T-helper 1 cell treated with Interleukin-12 subunit alpha and Interleukin-12 subunit beta and Interleukin-4 antibody, amounts not matched to agents 30 μg/mL and 1 μg/mL, for 36 hours (primary cell): ENCODE results near the gene AGO1.

Source experiments
- H3K27ac Mint-ChIP-seq: one replicate; pipeline ENCODE4 v1.8.0; 2021; ENCODE audit warnings: mild to moderate bottlenecking, mixed read lengths
- H3K27me3 Mint-ChIP-seq: one replicate; pipeline ENCODE4 v1.8.0; 2021; ENCODE audit warnings: low read depth, mixed read lengths
- H3K36me3 Mint-ChIP-seq: one replicate; pipeline ENCODE4 v1.8.0; 2021; ENCODE audit warnings: low read depth, mixed read lengths
- H3K4me1 Mint-ChIP-seq: one replicate; pipeline ENCODE4 v1.8.0; 2021; ENCODE audit warnings: low read depth, mixed read lengths
- H3K4me3 Mint-ChIP-seq: one replicate; pipeline ENCODE4 v1.8.0; 2021; ENCODE audit warnings: mild to moderate bottlenecking, moderate library complexity, mixed read lengths
- H3K9me3 Mint-ChIP-seq: one replicate; pipeline ENCODE4 v1.8.0; 2021; ENCODE audit warnings: mixed read lengths

The AGO1 gene

GRCh38 chr1:35882945-35883634 lies at the start of gene AGO1:
Gene AGO1 (plus strand): TSS chr1:35883209. CDS start chr1:35883422, 213 bp downstream.
- Mint-ChIP-seq H3K27me3 (peaks cover 7% of the 10 kb centered on the region), H3K9me3 (no peaks in the 10 kb centered on the region), H3K27ac (peak within 1 kb of the TSS; percentile 75), H3K4me1 (peaks cover 35% of the 10 kb centered on the region), H3K36me3 (peaks cover 2% of the 10 kb centered on the region), H3K4me3 (peak within 1 kb of the TSS; percentile 93)

DNA sequence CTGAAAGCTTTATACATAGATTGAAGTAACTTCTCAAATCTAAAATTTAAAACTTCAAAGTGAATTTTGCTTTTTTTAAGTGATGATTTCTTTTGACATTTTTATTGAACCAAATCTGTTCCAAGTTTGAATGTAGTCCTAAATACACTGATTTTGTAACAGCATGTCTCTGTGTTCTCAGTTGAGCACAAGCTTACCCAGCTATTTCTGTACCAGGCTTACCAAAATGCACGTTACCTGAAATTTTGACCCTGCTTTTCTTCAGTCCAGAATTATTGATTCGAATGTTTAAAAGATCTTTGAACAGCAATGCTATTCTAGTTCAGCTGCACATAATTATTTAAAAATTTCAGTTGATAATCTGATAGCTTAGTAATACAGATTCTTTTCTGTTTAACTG lies 49.6 kb upstream of the AGO1 start:
- Mint-ChIP-seq H3K4me3 (no peak overlapping the region), H3K27ac (no peak overlapping the region), H3K9me3 (no peaks in the 10 kb centered on the region), H3K27me3 (no peaks in the 10 kb centered on the region), H3K4me1 (no peaks in the 10 kb centered on the region), H3K36me3 (peaks cover 46% of the 10 kb centered on the region)

DNA sequence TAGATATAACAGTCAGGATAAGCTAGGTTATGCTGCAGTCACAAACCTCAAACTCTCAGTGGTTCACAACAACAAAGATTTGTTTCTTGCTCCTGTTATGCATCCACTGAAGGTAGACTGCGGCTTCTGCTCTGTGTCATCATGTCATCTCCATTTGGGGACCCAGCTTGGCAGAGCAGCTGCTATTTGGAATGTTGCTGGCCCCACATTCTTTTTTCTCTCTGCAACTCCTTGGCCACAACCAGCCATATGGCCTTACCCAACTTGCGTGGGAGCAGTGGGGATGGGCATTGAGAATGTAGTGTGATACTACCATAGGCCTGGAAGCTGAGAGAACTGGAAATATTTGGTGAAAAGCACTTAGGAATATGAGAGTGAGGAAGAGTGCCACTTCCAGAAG lies 48.8 kb upstream of the AGO1 start:
- Mint-ChIP-seq H3K36me3 (peaks cover 44% of the 10 kb centered on the region), H3K27ac (no peak overlapping the region), H3K27me3 (no peaks in the 10 kb centered on the region), H3K9me3 (no peaks in the 10 kb centered on the region), H3K4me1 (no peaks in the 10 kb centered on the region), H3K4me3 (no peak overlapping the region)

GRCh38 chr1:35835398-35835797 lies 47.6 kb upstream of the AGO1 start:
- H3K27me3 Mint-ChIP-seq = no peaks in the 10 kb centered on the region
- H3K36me3 Mint-ChIP-seq = peaks cover 41% of the 10 kb centered on the region
- no peaks in the 10 kb centered on the region for H3K4me1 Mint-ChIP-seq
- no peaks in the 10 kb centered on the region for H3K9me3 Mint-ChIP-seq
- H3K27ac Mint-ChIP-seq = no peak overlapping the region
- no peak overlapping the region for H3K4me3 Mint-ChIP-seq

GRCh38 chr1:35836734-35837133 lies 46.3 kb upstream of the AGO1 start:
- Mint-ChIP-seq H3K36me3 (peaks cover 43% of the 10 kb centered on the region), H3K9me3 (no peaks in the 10 kb centered on the region), H3K4me1 (no peaks in the 10 kb centered on the region), H3K27me3 (no peaks in the 10 kb centered on the region), H3K4me3 (no peak overlapping the region), H3K27ac (no peak overlapping the region)

- Mint-ChIP-seq H3K4me1 (no peaks in the 10 kb centered on the region), H3K27me3 (no peaks in the 10 kb centered on the region), H3K4me3 (no peak overlapping the region), H3K36me3 (peaks cover 43% of the 10 kb centered on the region), H3K27ac (no peak overlapping the region), H3K9me3 (no peaks in the 10 kb centered on the region)
Observed at GRCh38 chr1:35838693-35839245, 44.2 kb upstream of the AGO1 start.

DNA sequence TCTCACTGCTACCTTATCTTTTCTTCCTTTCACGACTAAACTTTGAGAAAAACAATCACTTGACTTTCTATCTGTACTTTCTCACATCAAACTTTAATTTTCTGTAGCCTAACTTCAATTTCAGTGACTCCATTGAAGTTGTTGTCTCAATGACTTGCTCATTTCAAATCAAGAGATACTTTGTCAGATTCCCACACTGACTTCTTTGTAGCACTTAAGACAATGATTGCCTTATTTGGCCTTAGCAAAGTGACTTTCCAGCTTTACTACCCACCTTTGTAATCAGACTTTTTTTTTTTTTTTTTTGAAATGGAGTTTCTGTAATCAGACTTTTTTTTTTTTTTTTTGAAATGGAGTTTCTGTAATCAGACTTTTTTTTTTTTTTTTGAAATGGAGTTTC lies 38.2 kb upstream of the AGO1 start:
- no peaks in the 10 kb centered on the region for H3K4me1 Mint-ChIP-seq
- H3K9me3 Mint-ChIP-seq = no peaks in the 10 kb centered on the region
- H3K27ac Mint-ChIP-seq = no peak overlapping the region
- no peaks in the 10 kb centered on the region for H3K27me3 Mint-ChIP-seq
- peaks cover 25% of the 10 kb centered on the region for H3K36me3 Mint-ChIP-seq
- H3K4me3 Mint-ChIP-seq = no peak overlapping the region

DNA sequence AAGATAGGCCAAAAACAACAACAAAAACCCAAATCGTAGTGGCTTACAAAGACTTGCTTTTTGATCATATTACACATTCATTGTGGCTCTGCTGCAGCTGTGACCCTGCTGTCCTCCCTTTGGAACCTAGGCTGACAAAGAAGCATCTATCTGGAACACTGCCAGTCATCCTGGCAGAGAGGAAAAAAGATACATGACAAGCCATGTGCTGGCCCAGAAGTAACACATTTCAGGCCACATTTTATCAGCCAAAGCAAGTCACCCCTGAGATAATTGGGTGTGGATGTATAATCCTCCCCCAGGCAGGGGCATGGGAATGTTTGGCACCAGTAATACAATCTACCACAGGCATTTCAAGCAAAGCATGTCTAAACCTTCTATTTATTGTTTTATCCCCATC lies 37.2 kb upstream of the AGO1 start:
- Mint-ChIP-seq H3K4me3 (no peak overlapping the region), H3K4me1 (no peaks in the 10 kb centered on the region), H3K36me3 (peaks cover 25% of the 10 kb centered on the region), H3K27me3 (no peaks in the 10 kb centered on the region), H3K9me3 (no peaks in the 10 kb centered on the region), H3K27ac (no peak overlapping the region)

GRCh38 chr1:35847935-35848565 lies 35.0 kb upstream of the AGO1 start:
- H3K27me3 Mint-ChIP-seq = no peaks in the 10 kb centered on the region
- peaks cover 20% of the 10 kb centered on the region for H3K36me3 Mint-ChIP-seq
- H3K4me3 Mint-ChIP-seq = no peak overlapping the region
- H3K4me1 Mint-ChIP-seq = no peaks in the 10 kb centered on the region
- H3K27ac Mint-ChIP-seq = no peak overlapping the region
- no peaks in the 10 kb centered on the region for H3K9me3 Mint-ChIP-seq

GRCh38 chr1:35850051-35850450 lies 33.0 kb upstream of the AGO1 start:
- Mint-ChIP-seq H3K27ac (no peak overlapping the region), H3K36me3 (peaks cover 21% of the 10 kb centered on the region), H3K4me3 (no peak overlapping the region), H3K9me3 (no peaks in the 10 kb centered on the region), H3K4me1 (no peaks in the 10 kb centered on the region), H3K27me3 (no peaks in the 10 kb centered on the region)

- Mint-ChIP-seq H3K36me3 (peaks cover 19% of the 10 kb centered on the region), H3K27me3 (no peaks in the 10 kb centered on the region), H3K9me3 (no peaks in the 10 kb centered on the region), H3K4me1 (no peaks in the 10 kb centered on the region), H3K27ac (no peak overlapping the region), H3K4me3 (no peak overlapping the region)
Observed at GRCh38 chr1:35850716-35851115, 32.3 kb upstream of the AGO1 start.

DNA sequence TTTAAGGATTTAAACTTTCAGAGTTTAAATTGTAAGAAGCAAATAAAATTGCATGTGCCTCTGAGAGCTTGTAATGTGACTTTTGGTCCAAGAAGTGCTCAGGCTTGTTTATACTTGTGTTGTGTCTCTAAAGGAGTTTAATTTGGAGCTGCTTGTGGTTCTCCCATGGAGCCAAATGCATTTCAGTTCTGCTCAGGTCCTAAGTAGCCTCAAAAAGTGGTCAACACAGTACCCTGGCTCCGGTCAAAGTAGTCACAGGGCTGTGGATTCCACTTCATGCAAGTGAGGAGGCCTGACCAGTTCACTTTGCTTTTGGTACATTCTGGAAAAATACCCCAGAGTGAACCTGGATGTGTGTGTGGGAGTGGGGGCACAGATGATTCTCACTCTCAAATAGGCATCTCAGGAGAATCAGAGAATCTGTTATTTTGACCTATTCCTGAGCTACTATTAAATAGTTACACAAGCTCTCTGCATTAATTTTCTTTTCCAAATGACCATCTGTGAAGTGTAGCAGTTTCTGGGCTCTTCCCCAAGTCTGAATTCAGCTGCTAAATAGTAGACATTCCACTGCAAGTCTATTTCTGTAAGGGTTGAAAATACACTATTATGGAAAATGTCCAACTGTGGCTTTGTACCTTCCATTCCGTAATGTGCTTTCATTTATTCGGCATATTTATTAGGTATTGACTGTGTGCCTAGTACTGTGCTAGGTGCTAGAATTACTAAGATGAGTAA lies 31.7 kb upstream of the AGO1 start:
- no peak overlapping the region for H3K4me3 Mint-ChIP-seq
- H3K27ac Mint-ChIP-seq = no peak overlapping the region
- H3K27me3 Mint-ChIP-seq = no peaks in the 10 kb centered on the region
- no peaks in the 10 kb centered on the region for H3K4me1 Mint-ChIP-seq
- no peaks in the 10 kb centered on the region for H3K9me3 Mint-ChIP-seq
- peaks cover 20% of the 10 kb centered on the region for H3K36me3 Mint-ChIP-seq

GRCh38 chr1:35852241-35852640 lies 30.8 kb upstream of the AGO1 start:
- H3K36me3 Mint-ChIP-seq = peaks cover 20% of the 10 kb centered on the region
- H3K27ac Mint-ChIP-seq = no peak overlapping the region
- H3K4me1 Mint-ChIP-seq = no peaks in the 10 kb centered on the region
- H3K9me3 Mint-ChIP-seq = no peaks in the 10 kb centered on the region
- no peak overlapping the region for H3K4me3 Mint-ChIP-seq
- H3K27me3 Mint-ChIP-seq = no peaks in the 10 kb centered on the region

DNA sequence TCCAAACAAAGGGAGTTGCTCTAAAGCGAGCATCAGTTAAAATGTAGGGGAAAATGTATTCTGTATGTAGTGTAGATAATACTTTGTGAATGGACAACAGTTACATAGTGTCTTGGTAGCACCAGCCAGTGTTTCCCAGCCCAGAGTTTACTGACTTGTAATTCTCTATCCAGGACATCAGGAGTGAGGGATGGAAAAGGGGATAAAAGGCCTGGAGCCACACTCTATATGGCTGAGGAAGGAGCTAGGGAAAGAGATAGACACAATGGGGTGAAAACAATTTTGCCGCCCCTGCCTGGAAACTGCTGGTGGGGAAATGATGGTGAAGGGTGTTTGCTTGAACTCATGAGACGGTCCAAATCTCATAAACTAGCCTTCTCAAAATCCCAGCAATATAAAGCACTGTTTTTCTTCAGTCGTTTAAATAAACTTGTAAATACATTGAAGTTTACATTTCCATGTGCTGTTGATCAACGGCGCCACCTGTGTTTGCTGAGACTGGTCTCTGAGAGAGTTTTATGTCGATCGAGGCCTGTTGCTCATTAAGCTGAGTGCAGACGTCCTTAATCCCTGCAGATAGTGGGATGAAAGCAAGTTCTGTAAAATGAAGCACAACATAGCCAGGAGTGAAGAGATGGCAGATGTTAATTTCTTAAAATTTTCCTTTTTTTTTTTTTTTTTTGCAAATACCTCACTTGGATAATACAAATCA lies 27.9 kb upstream of the AGO1 start:
- no peaks in the 10 kb centered on the region for H3K27me3 Mint-ChIP-seq
- H3K4me1 Mint-ChIP-seq = no peaks in the 10 kb centered on the region
- no peak overlapping the region for H3K27ac Mint-ChIP-seq
- H3K4me3 Mint-ChIP-seq = no peak overlapping the region
- H3K9me3 Mint-ChIP-seq = no peaks in the 10 kb centered on the region
- peaks cover 20% of the 10 kb centered on the region for H3K36me3 Mint-ChIP-seq
